ENCODE measurements around the gene SFPQ.
"Not testable (repeated sequence)": the region's sequence is repeated elsewhere in the genome, so short reads cannot be mapped to it uniquely, and the experiment has no call there.

SFPQ gene

GRCh38 chr1:35164893-35165292 is 28.1 kb downstream of the SFPQ start:
- no peak for TF ChIP-seq ZFX (IDR thresholded peaks at IDR 0.05)
- TF ChIP-seq, protein P1, sequence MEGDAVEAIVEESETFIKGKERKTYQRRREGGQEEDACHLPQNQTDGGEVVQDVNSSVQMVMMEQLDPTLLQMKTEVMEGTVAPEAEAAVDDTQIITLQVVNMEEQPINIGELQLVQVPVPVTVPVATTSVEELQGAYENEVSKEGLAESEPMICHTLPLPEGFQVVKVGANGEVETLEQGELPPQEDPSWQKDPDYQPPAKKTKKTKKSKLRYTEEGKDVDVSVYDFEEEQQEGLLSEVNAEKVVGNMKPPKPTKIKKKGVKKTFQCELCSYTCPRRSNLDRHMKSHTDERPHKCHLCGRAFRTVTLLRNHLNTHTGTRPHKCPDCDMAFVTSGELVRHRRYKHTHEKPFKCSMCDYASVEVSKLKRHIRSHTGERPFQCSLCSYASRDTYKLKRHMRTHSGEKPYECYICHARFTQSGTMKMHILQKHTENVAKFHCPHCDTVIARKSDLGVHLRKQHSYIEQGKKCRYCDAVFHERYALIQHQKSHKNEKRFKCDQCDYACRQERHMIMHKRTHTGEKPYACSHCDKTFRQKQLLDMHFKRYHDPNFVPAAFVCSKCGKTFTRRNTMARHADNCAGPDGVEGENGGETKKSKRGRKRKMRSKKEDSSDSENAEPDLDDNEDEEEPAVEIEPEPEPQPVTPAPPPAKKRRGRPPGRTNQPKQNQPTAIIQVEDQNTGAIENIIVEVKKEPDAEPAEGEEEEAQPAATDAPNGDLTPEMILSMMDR (conservative IDR thresholded peaks at IDR 0.05) = no peak
- no peak overlapping the region for H3K27ac ChIP-seq

- TF ChIP-seq ZFX (IDR thresholded peaks at IDR 0.05) = no peak
- TF ChIP-seq, protein P1 (conservative IDR thresholded peaks at IDR 0.05) = no peak
- no peak overlapping the region for H3K27ac ChIP-seq
These were observed 41.7 kb downstream of the SFPQ start for GRCh38 chr1:35151220-35151619.

GRCh38 chr1:35145892-35146549 is 46.9 kb downstream of the SFPQ start:
- not testable (repeated sequence) for H3K27ac ChIP-seq

- TF ChIP-seq ZFX (IDR thresholded peaks at IDR 0.05) = no peak
- TF ChIP-seq, protein P1 (conservative IDR thresholded peaks at IDR 0.05) = no peak
These were observed 49.0 kb downstream of the SFPQ start for GRCh38 chr1:35143737-35144508.

GRCh38 chr1:35142728-35143127 is 50.2 kb downstream of the SFPQ start:
- H3K27ac ChIP-seq = not testable (repeated sequence)

More at GRCh38 chr1:35143737-35144508, 49.0 kb downstream of the SFPQ start:
- no peak overlapping the region for H3K27ac ChIP-seq

DNA sequence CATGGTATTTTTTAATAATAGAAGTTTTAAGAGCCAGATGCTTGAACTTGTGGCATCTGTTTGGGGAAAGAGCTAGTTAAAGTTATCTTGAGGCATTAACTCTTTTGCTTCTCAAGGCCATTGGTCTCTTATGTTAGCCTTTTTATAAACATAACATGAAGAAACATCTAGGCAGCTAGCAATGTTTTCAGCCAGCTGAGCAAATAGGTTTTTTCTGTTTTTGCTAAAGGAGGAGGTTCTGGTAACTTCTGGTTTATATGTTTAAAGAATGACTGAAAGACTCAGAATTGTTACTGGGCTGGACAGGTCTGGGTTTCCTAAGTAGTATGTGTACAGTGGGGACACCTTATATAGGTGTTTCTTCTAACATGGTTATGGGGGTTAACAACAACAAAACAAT is 50.7 kb downstream of the SFPQ start:
- H3K27ac ChIP-seq = not testable (repeated sequence)

- not testable (repeated sequence) for H3K27ac ChIP-seq
These were observed 55.4 kb downstream of the SFPQ start for GRCh38 chr1:35137590-35137989.

- no peak overlapping the region for H3K27ac ChIP-seq
- TF ChIP-seq, protein P1 (conservative IDR thresholded peaks at IDR 0.05) = no peak
- TF ChIP-seq ZFX (IDR thresholded peaks at IDR 0.05) = no peak
These were observed 56.2 kb downstream of the SFPQ start for GRCh38 chr1:35136780-35137179.
